Measurements from ENCODE around the gene AFF3.

The AFF3 gene

DNA sequence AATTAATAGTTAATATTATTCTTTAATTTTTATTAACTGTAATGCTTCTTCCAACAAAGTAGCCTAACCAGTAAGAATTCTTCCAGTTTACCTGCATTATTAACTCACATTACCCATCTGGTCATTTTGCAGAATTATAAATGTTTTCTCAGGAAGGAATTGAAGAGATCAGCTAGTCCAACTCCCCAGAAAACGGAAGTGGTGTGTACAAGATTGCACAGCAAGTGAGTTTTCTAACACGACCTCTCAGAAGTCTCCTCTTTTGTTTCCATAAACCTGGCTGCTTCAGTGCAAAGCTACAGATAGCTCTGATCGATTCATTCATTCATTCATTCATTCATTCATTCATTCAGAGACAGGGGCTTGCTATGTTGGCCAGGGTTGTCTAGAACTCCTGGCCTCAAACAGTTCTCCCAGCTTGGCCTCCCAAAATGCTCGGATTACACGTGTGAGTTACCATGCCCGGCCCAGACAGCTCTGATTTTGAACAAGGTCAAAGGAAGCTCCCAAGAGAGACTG is 523.8 kb downstream of the AFF3 start:
- peak; percentile 50 for DNase-seq

- DNase-seq = no peak
Measured at GRCh38 chr2:99617811-99618210, 524.6 kb downstream of the AFF3 start.

- no peak for DNase-seq
Measured at GRCh38 chr2:99615247-99615771, 527.1 kb downstream of the AFF3 start.

DNA sequence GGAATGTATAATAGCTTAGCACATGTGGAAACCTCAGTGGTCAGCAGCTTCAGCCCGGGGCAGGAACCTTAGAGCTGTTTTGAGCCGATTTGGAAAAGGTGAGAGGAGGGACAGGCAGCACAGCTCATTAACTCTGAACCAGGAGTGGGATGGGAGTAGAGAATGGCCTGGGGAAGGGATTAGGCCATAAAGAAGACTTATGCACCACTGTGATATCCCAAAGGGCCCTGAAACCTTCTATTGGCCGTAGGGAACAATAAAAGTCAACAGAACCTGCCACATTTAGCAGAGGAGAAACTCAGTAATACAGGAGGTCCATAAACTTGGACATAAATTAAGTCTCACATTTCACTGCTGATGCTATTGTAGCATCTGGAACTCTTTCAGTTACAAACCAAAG is 528.4 kb downstream of the AFF3 start:
- no peak for DNase-seq

DNA sequence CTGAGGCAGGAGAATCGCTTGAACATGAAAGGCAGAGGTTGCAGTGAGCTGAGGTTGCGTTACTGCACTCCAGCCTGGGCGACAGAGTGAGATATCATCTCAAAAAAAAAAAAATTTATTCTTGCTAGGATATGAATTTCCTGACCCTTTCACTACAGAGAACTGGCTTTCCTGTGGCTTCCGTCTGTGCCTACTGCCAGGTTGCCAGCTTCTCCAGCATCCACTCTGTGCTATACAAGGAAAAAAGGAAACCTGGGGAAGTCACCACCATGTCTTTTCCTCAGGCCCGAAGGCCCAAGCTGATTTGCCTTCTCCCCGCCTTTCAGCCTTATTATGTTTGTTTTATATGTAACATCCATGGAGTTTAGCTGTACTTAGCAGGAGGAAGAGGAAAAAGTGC is 530.6 kb downstream of the AFF3 start:
- DNase-seq = no peak

GRCh38 chr2:99611034-99611433 is 531.4 kb downstream of the AFF3 start:
- DNase-seq = no peak

- no peak for DNase-seq
Measured at GRCh38 chr2:99609851-99610381, 532.5 kb downstream of the AFF3 start.

DNA sequence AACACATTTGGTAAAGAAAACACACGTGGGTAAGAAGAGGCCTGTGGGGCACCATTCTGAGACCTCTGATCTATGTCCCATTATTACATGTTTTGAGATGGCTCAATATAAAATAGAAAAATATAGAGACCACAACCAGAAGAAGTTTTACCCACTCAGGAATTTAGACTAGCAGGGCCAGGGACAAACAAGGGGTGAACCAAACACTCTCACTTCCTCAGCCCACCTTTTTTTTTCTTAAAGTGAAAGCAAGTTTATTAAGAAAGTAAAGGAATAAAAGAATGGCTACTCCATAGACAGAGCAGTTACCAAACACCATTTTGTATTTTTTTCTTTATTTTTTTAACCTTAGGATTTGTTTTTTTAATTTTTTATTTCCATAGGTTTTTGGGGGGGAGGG is 533.5 kb downstream of the AFF3 start:
- DNase-seq = peak; percentile 24

DNA sequence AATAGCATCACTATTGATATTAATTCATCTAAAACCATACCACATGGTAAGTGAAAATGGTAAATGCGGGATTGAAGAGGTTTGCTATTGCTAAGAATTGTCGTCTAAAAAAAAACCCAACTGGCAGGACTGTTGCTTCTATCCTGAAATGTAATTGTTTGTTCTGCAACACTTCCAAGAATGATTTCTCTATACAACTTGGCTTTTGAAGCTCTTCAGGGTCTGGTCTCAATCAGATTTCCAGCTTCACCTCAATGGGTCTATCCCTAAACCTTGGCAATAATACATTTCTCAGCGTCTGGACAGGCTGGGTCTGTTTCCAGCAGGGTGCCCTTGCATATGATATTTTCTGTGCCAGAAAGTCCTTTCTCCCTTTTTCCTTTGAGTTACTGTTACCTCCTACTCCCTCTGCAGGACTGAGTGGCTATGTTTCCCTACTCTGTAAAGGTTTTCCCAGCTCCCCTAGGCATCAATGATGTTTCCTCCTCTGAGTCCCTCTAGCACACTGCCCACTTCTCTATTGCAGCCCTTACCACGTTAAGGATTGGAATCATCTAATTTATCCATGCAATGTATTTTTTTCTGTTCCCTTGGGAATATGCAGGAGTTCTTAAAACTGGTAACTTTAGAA is 534.4 kb downstream of the AFF3 start:
- DNase-seq = no peak

DNA sequence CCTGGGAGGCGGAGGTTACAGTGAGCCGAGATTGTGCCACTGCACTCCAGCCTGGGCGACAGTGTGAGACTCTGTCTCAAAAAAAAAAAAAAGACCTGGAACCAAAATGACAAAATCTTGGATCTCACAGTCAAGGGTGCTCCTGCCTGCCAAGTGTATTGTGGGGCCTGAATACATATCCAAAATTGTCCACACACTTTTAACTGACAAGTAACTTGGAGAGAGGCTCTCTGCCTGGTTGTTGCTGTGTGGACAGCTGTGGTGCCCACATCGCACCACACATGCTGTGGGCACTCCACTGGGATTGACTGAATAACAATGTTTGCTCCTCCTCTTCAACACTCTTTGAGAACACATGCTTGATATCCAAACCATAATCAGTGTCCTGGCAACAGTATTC is 534.9 kb downstream of the AFF3 start:
- no peak for DNase-seq

- DNase-seq = no peak
Measured at GRCh38 chr2:99605036-99605435, 537.4 kb downstream of the AFF3 start.

DNA sequence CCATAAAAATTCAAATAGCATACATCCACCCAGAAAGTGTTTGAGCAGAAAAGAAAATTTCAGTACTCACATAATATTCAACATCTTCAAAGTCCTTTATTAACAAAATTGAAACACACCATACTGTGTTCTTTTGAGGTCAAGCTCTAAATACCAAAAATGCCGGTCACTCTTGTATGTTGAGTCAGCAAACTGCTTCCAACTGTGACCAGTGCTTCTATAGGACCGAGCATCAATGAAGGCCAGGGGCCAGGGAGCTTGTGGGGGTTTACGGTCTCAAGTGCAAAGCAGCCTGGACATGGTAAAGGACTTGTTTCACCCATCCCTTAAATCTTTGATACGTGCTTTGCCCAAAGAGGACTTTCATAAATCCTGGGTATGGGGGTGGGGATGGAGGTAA is 539.9 kb downstream of the AFF3 start:
- no peak for DNase-seq

DNA sequence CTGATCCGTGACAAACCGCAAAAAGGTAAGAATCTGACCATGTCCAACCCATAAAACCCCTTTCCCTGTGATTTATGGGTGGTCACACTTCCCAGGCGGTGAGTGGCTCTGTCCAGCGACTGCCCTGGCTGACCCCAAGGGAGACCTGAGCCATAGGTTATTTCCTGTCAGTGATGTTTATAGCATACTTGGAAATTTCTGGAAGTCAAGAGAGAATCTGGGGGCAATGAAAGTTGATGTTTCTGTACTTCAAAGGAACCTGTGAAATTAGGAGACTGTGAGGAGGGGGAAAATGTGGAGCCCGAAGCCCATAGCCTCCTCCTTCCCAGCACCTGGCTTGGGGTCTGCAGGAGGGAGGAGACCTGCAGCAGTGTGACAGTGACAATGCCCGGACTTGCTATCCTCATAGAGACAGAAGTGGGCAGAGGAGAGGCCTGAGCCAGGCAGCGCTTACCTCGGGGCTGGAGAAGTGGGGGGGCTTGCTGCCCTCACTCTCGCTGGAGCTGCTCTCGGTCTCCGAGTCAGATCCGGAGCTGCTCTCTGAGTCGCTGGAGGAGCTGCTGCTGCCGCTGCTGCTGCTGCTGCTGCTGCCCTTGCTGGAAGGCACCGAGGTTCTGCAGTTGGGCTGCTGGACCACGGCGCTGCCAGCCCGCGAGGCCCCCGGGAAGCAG is 541.3 kb downstream of the AFF3 start:
- DNase-seq = no peak

GRCh38 chr2:99598441-99598840 is 543.9 kb downstream of the AFF3 start:
- DNase-seq = no peak

DNA sequence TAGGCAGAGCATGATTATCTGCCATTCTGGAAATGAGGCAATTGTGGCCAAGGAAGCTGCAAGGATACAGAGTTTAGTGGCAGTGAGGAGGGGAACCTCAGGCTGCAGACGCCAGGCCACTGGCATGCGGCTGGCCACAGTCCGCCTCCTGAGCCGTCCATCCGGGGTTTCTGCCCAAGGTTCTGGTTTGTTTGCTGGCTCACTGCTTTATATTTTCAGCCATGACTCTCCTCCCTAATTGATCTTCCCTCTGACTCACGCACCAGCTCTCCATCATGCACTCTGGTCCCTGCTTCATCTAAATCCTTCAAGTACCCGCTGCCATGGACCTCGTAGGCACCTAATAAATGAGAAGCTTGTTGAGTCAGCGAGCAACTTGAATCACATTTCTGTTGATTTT is 544.8 kb downstream of the AFF3 start:
- no peak for DNase-seq

- no peak for DNase-seq
Measured at GRCh38 chr2:99595373-99595772, 547.0 kb downstream of the AFF3 start.

DNA sequence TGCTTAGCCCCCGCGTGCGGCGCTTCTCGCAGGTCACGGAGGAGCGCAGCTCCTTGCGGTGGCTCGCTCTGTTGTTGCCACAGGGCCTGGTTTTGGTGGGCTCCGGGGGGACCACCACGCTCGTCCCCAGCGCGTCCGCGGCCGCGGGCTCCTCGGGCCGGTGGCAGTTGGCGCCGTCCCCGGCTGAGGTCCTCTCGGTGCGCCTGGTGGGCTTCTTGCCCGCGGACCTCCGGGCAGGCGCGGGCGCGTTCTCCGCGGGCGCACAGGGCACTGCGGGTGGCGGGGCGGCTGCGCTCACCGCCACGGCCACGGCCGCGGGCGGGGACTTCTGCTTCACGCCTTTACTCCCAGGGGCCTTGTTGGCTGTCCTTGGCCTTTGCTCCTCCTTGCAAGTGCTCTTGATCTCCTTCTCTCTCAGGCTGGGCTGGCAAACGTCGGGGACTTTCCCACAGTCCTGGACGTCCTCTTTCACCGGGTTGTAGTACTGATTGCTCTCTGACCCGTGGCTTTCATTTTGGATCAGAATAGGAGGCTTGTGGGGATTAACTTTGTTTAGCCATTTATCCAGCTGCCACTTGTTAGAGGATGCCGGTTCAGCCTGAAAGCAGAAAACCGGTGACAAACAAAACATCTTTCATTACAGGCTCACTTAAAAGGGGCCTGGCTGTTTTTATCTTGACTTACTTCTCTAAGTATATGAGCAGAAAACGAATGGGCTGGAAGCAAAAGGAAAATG is 548.5 kb downstream of the AFF3 start:
- DNase-seq = no peak

GRCh38 chr2:99576775-99577174 is 565.6 kb downstream of the AFF3 start:
- no peak for DNase-seq

DNA sequence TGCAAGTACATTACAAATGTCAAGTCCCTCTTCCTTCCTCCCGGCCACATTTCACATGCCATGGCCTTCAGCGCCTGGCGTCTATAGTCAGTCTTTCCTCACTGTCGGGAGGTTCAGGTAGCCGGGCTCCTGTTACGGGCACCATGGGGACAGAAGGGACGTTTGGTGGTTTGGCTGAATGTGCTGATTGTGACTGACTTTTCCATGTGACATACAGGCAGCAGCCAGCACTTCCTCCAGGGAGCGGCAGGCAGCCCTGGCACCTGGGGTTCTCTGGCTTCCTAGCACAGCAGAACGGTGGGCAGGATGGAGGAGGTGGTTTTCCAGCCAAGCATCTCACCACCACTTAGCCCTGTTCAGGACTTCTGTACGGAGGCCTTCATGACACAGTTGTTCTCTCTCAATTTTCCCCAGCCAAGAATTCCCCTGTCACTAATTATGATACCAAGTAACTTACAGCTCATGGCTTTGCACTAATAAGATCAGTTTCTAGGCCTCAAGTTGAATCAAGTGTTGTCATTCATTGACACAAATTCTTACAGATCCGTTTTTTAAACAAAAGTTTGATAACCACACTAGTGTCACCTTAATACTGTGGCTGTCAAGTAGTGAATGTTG is 568.6 kb downstream of the AFF3 start:
- no peak for DNase-seq

DNA sequence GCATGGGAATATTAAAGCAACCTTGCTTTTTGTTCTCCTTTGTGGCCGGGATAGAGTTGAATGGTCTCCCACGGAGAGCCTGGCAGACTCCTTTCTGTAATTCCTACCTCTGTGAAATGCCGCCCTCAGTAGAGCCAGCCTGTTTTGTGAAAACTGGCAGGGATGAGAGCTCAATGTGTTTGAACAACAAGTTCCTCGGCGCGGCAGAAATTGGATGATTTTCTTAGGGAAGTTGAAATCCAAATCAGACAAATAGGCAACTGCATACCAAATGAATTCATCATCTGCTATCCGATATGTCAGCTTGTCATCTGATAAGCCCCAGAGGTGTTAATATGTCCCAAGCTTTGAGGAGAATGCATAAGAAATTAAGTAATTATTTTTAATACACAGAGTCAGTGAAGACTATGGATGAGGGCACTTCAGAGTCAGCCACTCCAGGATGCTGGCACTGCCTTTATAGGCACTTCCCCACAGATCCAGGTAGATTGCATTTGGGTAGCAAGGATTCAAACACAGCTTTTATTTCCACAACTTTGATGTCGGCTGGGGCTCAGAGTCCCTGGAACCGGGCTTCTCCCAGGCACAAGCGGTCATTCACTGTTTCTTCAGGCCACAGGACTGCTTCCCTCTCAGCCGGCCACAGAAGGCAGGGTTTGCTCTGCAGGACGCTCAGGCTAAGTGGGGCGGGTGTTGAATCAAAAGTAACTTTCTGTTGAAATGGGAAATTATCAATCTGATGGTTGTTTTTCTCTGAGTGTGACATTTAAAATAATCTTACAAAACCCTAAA is 569.8 kb downstream of the AFF3 start:
- no peak for DNase-seq

DNA sequence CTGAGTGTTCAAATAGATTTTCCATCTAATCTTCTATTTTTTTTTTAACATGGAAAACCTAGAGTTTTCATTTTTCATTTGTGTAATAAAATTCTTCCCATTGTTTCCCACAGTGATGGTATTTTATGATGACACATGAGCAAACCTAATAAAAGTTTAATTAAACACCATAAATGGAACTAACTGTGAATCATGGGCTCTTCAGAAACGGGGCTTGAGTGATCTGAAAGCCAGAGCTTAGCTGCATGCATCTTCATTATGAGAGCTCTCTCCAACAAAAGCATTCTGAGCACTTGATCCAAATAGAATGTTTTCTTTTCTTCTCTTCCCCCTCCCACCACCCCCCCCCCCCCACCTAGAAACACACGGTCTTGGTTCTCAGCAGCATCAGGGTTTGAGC is 570.4 kb downstream of the AFF3 start:
- no peak for DNase-seq

- no peak for DNase-seq
Measured at GRCh38 chr2:99571533-99571932, 570.9 kb downstream of the AFF3 start.

All from MV-4-11 (cell line).